ENCODE measurements around the gene PLA2G3.
"Not testable (repeated sequence)": the region's sequence is repeated elsewhere in the genome, so short reads cannot be mapped to it uniquely, and the experiment has no call there.

The PLA2G3 gene

DNA sequence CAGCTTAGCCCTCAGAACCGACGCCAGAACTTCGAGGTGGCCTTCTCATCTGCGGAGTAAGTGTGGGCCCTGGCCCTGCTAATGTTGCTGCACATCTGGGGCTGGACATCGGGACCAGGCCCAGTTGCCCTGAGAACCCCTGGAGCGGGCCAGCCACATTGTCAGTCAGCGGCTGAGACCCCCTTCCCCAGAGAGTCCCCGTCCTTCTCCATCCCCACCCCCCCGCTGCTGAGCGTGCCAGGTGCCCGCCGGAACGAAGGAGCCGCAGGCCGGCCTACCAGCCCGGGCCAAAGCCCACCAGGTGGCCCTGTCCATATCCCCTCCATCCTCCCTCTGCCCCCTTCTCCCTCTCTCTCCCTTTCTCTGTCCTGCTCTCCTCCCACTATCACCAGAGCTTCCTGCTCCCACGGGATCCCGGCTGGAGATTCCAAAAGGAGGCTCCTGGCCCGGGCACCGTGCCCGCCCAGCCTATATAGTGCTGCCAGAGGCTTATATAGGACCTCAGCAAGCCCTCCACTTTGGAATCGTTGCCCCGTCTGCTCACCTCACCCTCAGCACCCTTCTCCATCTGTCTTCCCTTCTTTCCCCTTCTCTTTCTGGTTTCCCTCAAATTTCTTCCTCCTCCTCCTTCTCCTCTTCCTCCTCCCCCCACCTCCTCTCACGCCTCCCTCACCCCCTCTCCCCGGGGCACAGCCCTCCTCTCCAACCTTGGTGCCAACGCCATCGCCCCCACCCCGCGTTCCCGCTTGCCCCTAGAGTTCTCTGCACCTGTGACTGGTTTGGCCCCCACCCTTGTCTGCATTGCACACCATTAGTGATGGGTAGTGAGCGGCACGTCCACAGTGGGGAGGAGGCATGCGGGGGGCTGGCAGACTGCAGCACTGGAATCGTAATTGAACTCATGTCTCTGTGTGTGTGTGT is 40.2 kb downstream of the PLA2G3 start:
- DNase-seq: no peak

DNA sequence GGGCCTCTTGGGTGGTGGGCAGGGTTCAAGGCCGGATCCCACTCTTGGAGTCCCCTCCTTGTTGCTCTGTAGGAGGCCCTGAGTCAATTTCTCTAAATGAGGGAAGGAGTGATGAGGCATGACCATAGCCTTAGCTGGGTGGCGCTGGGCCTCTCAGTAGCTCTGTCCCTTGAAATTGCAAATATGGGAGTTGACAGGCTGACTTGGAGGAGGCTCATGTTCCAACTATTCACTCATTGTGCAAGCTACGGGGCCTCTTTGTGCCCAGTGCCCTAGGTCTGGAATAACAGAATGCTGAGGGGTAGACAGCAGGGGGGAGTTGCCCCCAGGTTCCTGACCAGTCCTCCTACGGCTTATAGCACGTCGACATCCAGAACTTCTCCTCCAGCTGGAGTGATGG is 40.9 kb downstream of the PLA2G3 start:
- no peak for DNase-seq

DNA sequence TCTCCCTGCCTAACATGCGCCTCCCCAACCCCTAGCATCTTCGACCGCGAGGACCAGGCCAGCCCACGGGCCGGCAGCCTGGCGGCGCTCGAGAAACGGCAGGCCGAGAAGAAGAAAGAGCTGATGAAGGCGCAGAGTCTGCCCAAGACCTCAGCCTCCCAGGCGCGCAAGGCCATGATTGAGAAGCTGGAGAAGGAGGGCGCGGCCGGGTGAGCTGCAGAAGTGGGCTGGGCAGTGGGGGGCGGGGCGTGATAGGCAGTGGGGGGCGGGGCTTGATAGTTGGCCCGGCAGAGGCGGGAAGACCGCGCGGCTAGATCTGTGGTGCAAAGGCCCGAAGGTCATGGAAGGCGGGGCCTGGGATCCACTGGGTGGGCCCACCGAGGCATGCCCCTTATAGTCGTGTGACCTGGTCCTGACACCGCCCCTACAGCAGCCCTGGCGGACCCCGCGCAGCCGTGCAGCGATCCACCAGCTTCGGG is 41.6 kb downstream of the PLA2G3 start:
- no peak for DNase-seq

DNA sequence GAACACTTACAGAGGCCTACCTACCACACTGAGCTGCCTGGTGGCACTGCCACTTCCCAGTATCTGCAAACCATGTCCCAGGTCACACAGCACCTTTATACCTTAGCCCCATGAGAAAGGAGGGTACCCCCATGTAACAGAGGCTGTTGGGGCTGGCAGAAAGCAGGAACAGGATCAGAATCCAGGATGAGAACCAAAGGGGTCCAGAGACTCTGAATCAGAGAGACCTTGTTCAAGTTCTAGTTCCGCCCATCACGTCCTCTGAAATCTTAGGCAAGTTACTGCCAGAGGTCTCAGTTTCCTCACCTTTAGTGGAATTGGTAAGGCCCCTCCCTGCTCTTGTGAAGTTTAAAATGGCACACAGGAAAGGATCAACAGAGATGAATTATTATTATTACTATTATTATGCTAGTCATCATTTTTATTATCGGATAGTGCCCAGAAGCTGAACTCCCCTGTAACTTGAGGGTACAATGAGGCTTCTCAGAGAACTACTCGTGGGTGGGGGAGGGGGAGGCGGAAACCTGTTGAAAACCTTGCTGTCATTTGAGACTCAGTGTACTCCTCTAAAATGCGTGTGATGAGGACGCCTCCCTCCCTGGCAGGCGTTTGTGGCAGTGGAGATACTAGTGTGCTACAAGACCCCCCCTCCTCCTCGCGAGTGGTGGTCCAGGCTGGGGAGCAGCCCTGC is 42.2 kb downstream of the PLA2G3 start:
- DNase-seq: no peak

DNA sequence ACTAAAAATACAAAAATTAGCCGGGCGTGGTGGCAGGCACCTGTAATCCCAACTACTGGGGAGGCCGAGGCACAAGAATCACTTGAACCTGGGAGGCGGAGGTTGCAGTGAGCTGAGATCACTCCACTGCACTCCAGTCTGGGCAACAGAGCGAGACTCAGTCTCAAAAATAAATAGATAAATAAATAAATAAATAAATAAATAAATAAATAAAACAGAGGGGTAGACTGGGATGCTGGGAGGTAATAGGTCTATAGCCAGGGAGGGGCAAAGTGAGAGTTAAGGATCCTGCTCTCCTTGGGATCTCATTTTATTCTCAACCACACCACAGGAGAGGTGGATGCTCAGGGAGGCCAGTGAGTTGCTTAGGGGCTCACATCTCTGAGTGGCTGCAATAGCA is 42.8 kb downstream of the PLA2G3 start:
- DNase-seq: not testable (repeated sequence)

DNA sequence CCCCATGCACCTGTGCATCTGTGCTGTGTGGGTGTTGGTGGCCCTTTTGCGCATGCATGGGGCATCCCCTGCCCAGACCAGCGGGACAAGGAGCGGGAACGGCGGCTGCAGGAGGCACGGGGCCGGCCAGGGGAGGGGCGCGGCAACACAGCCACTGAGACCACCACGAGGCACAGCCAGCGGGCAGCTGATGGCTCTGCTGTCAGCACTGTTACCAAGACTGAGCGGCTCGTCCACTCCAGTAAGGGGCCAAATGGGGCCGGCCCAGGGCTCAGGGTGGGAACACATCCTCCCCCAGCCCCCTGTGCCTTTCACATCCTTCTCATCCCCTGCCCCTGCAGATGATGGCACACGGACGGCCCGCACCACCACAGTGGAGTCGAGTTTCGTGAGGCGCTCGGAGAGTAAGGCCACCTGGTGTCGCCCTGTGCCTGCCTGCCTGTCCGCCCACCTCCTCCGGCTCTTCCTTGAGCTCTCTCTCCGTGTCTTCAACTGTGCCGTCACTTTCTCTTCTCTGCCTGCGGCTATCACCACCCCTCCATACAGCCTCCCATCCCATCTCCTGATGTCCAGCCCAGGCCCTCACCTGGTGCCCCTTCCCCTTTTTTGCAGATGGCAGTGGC is 43.5 kb downstream of the PLA2G3 start:
- DNase-seq: no peak

DNA sequence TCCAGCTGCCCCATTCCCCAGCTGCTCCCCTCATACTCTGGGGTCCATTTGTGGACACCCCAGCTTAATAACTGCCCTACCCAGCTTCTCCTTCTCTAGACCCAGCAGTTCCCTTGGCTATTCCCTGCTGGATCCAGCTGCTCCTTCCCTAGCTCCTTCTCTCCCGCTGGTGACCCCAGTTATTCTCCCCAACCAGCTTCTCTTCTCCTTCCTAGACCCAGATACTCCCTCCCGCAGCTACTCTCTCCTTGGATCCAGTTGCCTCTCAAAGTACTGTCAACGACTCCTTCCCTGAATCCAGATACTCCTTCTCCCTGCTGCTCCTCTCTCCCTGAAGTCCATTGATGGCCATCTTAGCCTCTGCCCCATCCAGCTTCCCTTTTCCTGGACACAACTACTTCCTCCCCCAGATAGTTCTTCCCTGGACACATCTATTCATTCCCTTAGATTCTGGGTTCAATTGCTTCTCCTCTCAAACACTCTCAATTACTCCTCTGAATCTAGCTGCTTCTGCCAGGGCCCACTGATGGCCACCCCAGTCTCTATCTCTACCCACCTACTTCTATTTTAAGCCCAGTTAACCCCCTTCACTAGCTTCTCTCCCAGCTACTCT is 44.6 kb downstream of the PLA2G3 start:
- DNase-seq: no peak

DNA sequence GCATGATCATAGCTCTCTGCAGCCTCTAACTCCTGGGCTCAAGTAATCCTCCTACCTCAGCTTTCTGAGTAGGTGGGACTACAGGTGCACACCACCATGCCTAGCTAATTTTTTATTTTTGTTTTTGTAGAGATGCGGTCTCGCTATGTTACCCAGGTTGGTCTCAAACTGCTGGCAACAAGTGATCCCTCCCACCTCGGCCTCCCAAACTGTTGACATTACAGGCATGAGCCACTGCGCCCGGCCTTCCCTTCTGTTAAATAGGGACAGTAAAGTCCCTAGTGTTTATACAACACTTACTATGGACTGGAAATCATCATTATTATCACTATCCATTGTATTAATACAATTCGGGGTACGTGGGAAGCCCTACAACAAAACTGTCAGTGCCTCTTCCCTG is 45.6 kb downstream of the PLA2G3 start:
- DNase-seq: no peak

DNA sequence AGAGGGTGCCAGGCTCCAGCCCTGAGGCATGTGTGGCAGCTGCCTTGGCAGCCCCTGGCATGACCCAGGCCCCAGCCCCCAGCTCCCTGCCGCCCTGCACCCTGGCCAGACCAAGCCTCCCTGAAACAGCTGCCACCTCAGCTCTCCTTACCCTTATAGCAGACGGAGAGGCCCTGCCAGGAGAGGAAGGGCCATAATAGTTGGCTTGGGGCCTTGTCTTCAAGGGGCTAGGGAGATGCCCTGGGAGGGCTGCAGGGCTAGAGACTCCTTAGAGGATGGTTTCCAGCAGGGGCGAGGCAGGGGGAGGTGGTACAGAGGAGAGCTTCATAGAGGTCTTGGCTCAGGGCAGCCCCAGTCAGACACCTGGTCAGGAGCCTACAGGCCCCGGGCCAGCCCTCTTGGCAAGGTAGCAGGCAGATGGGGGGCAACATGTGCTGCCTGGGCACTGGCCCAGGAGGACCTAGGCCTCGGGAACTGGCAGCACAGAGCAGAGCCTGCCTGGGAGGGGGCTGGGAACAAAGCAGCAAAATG is 46.2 kb downstream of the PLA2G3 start:
- DNase-seq: no peak

DNA sequence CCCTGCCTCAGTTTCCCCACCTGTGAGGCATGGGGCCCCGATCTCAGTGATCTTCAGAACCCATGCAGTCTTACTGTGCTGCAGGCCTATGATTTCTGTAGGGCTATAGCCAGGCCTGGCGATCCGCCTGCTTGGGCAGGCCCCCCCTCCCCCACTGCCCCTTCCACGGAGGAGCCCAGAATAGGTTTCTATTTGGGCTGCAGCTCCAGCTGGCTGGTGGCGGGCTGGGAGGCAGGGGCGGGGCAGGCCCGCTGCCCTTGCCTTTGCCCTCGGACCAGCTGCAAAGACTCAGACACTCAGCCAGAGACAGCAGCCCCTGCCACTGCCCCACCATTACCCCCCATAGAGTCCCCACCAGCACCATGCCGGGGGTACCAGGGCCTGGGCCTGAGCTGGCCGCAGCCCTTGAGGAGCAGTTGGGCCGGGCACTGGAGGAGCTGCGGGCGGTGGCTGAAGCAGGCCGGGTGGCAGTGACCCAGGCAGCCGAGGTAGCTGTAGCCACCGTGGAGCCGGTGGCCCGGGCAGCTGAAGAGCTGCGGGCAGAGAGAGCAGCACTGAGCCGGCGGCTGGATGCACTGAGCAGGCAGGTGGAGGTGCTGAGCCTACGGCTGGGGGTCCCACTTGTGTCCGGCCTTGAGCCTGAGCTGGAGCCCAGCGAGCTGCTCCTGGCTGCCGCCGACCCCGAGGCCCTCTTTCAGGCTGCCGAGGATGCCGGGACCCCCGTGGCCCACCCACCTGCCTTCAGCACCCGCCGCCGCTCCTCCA is 47.0 kb downstream of the PLA2G3 start:
- no peak for DNase-seq

DNA sequence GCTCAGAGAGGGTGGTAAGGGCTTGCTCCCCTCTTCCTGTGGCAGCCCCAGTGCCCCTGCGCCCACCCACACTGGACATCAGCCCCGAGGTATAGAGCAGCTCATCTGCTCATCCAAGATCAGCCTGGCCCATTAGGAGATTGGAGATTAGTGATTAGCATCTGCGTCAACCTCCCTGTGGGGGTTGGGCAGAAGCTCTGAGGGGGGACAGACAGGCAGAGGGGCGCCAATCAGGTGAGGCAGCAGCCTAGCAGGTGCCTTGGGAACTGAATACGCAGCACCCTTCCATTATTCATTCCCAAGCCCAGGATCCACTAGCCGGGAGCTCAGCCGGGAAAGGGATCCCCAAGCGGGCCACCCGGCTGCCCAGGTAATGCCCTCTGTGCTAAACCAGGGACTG is 48.1 kb downstream of the PLA2G3 start:
- no peak for DNase-seq

DNA sequence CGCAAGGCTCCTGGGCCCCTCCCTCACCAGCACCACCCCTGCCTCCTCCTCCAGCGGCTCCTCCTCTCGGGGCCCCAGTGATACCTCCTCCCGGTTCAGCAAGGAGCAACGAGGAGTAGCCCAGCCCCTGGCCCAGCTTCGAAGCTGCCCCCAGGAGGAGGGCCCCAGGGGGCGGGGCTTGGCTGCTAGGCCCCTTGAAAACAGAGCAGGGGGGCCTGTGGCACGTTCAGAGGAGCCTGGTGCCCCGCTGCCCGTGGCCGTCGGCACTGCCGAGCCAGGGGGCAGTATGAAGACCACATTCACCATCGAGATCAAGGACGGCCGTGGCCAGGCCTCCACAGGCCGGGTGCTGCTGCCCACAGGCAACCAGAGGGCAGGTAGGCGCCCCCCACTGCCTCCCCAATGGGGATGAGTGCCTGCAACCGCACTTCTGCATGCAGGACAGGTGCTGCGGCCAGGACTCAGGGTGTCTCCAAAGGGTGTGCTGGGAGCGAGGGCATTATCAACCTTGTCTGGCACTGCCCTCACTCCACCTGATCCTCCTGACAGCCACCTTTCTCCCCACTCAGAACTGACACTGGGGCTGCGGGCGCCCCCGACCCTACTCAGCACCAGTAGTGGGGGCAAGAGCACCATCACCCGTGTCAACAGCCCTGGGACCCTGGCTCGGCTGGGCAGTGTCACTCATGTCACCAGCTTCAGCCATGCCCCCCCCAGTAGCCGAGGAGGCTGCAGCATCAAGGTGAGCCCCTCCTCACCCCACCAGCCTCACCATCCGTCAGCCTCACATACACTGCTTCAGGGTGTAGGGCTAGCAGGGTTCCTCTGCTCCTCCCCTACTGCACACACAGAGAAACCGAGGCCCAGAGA is 49.0 kb downstream of the PLA2G3 start:
- no peak for DNase-seq

DNA sequence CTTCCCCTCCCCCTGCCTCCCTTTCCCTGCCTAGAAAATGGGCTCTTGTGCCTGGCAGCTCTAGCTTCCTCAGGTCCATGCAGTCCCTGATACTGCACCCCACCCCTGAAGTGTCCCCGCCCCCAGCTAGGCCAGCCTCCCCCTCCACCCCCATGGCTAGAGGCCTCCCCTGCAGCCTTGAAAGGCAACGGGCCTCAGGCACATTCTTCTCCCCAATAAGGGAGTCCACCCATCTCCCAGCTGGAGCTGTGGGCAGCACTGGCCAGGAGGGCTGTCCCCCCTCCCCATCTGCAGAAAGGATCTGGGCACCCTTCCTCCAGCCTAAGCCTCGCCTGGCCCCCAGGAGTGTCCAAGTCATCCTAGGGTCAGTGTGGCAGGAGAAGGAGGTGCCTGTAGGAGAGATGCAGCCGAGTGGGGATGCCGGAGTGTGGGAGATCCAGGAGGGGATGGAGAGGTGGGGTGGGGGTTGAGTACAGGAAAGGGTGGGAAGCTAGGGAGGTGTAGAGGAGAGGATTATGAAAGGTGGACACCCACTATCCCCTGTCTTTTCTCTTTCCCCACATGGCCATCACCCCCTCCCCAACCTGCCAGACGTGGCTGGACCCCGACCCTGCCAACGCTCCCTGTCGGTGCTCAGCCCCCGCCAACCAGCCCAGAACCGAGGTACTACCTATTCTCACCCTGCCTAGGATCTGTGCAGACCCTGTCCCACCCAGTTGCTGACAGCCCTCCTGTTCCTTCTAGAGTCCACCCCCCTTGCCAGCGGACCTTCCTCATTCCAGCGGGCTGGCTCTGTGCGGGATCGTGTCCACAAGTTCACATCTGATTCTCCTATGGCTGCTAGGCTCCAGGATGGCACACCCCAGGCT is 49.9 kb downstream of the PLA2G3 start:
- no peak for DNase-seq

DNA sequence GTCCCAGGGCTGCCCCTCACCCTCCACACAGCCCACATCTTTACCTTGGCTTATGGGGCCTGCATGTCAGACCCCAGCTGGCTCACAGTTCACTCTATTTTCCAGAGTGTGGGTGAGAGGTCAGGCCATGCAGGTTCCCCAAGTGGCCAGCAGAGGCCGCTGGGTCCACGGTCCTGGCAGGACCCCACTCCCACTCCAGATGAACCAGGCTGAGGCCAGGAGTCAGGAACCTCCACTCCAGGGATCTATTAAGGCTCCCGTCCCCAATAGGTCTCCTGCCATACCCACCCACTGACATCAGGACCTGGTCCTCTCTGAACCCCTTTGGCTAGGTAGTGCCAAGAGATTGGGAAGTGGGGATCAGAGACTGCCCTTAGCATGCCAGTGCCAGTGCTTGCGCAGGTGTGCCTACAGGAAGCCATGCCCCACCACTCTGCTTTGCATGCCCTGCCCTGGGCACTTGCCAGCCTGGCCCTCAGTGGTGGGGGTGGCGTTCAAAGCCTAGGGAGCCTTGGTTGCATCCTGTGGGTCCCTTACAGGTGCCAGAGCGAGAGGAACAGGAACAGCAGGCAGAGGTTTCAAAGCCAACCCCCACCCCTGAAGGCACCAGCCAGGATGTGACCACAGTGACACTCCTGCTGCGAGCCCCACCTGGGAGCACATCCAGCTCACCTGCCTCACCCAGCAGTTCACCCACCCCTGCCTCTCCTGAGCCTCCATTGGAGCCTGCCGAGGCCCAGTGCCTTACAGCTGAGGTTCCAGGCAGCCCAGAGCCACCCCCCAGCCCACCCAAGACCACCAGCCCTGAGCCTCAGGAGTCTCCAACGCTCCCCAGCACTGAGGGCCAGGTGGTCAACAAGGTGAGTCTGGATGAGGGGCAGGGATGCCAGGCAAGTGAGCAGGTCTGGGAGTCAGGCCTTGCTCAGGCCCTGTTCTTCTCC is 50.9 kb downstream of the PLA2G3 start:
- DNase-seq: no peak

DNA sequence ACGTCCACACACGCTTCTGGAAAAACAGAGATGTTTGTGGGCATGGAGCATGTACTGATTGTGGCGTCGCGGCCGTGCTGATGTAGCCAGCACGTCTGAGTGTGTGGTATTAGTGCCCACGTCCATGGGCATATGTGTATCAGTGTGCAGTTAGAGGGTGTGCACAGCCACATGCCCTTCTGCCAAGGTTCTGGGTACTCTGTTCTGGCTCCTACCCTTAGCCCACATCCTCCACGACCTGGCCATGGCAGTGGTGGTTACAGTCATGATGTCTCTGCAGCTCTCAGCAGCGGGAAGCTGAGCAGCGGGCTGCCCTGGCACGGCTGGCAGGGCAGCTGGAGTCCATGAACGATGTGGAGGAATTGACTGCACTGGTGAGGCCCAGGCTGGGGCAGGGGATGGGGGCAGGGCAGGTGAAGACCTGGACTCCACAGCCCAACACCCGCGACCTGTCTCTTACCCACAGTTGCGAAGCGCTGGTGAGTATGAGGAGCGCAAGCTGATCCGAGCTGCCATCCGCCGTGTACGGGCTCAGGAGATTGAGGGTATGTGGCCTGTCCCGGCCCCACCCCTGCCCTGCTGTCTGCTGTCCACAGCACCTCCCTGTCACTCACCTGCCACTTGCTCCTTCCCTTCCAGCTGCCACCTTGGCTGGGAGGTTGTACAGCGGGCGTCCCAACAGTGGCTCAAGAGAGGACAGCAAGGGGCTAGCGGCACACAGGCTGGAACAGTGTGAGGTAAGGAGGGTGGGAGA is 51.9 kb downstream of the PLA2G3 start:
- no peak for DNase-seq

DNA sequence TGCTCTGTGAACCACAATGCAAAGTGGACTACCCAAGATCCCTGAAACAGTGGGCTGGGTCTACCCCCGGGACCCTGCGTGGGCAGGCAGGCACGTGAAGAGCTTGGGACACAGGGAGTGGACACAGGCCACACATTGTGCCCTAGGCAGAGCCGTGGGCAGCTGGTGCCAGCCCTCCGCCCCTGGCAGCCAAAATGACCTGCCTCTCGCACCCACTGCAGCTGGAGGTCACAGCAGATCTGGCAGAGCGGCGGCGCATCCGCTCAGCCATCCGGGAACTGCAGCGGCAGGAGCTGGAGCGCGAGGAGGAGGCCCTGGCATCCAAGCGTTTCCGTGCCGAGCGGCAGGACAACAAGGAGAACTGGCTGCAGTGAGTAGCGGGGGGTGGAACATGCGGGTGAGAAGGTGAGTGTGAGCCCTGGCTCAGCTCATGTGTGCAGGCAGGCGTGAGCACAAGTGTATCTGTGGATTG is 52.5 kb downstream of the PLA2G3 start:
- DNase-seq: no peak

DNA sequence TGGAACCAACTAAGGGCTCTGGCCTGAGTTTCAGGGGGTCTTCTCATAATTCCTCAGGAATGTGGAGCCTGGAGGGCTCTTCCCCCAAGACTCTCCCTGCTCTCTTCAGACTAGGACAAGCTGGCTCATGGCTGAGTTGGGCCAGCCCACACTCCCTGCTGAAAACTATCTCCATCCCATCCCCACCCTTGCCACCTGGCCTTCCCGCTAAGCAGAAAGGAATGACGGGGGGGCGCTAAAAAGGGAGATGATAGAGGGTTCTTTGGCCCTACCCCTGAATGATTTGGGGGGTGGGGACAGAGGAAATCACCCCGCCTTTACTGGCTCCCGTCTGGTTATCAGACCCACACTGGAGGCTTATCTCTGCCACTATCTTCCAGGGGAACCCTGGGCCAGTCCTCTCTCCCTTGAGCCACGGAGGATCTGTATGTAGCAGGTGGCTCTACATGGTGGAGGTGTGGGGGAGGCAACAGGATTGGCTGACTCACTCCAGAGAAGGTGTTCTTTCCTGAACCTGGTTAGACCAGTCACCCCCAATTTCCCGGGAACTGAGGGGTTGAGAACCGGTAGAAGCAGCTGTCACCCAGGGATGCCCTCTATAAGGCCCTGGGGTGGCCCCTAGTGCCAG is 53.5 kb downstream of the PLA2G3 start:
- DNase-seq: no peak

DNA sequence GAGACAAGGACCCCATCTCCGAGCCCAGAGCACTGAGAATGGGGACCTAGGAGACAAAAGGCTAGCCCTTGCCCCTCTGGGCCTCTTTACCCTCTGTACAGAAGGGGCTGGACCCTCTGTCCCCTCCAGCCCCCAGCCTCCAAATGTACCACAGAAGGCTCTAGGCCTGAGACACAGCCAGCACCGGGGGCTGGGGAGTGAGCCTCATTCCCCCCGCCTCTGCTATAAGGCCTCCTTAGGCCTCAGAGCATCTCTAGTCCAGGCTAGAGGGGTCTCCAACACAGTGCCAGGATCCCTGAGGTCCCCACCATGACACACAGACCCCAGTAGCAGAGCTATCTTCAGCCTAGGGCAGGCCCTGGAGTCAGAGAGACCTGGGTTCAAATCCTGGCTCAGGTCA is 54.4 kb downstream of the PLA2G3 start:
- no peak for DNase-seq
